Spleen (tissue), 7 donors: ENCODE data around the gene HOXC10.

Experiments
- CTCF ChIP-seq, 11 experiments: fragments of 200-600 bp in 7 of 11; fragments of 450-650 bp in 4 of 11; sonication (generic) in 4 of 11; IDR thresholded peaks in 8 of 11; conservative IDR thresholded peaks in 3 of 11; 1 replicate in 7 of 11; 2 replicates in 4 of 11; pipeline versions ENCODE4 v1.4.0 to v1.8.0; 2016 to 2021; ENCODE audit warnings: antibody characterized with exemption in 11 of 11, inconsistent platforms in 4 of 11, mild to moderate bottlenecking in 1 of 11
- POLR2AphosphoS5 ChIP-seq, 3 donors: sonication (generic); formaldehyde crosslinking; IDR thresholded peaks; one replicate each; pipeline ENCODE4 v1.5.1; 2017; ENCODE audit warnings: antibody characterized with exemption in 3 of 3
- donor health status: DM: no; HTN: no; CAD: no; lungs with moderate emphysema.
- donor health status: DM: no; HTN: no; CAD: no.
- donor health status: DM: no; HTN: no; CAD: no.

GRCh38 chr12:54028314-54029201 is 43.6 kb downstream of the HOXC10 start, which contains the start of gene HOXC6:
- TF ChIP-seq CTCF (IDR thresholded peaks at IDR 0.05 in 8 of 11, conservative IDR thresholded peaks at IDR 0.05 in 3 of 11), result no peak
- no peak for TF ChIP-seq POLR2AphosphoS5 (IDR thresholded peaks at IDR 0.05)
